CD14-positive monocyte (primary cell): ENCODE data around the gene PRKCQ. TPM values are rescaled to one million over a fixed set of nuclear protein-coding genes. Genes with fewer than 3 reads are reported as not detected.

Source experiments
- DNase-seq, 3 donors: peaks; one replicate each; pipeline ENCODE4 v3.0.0-alpha.2; 2011 to 2022
- H2AFZ ChIP-seq: 2 replicates; pipeline ENCODE4 v1.6.0; 2012; ENCODE audit warnings: mild to moderate bottlenecking, low read depth, low read length, inconsistent platforms; ENCODE audit not compliant: insufficient read depth, poor library complexity, severe bottlenecking
- H3K27ac ChIP-seq, 2 donors: 1 replicate in 1 of 2; 2 replicates in 1 of 2; pipeline ENCODE4 v1.5.1; 2012 to 2013; ENCODE audit warnings: low read length in 2 of 2, control low read depth in 1 of 2, inconsistent platforms in 1 of 2, low read depth in 1 of 2, mild to moderate bottlenecking in 1 of 2
- H3K27me3 ChIP-seq, 2 donors: one replicate each; pipeline versions ENCODE4 v1.6.0 to v1.6.1; 2011 to 2013; ENCODE audit warnings: low read length in 2 of 2; ENCODE audit not compliant: control insufficient read depth in 2 of 2, insufficient read depth in 2 of 2
- H3K36me3 ChIP-seq, 2 donors: replicated peaks in 1 of 2; 1 replicate in 1 of 2; 2 replicates in 1 of 2; pipeline versions ENCODE4 v1.5.1 to v1.6.1; 2012 to 2013; ENCODE audit warnings: low read length in 2 of 2, control low read depth in 1 of 2, inconsistent platforms in 1 of 2, mild to moderate bottlenecking in 1 of 2; ENCODE audit not compliant: insufficient read depth in 2 of 2, control insufficient read depth in 1 of 2
- H3K4me1 ChIP-seq, 2 donors: 1 replicate in 1 of 2; 2 replicates in 1 of 2; pipeline versions ENCODE4 v1.5.1 to v1.6.1; 2012 to 2013; ENCODE audit warnings: low read length in 2 of 2, control low read depth in 1 of 2, inconsistent platforms in 1 of 2, mild to moderate bottlenecking in 1 of 2, moderate library complexity in 1 of 2; ENCODE audit not compliant: insufficient read depth in 2 of 2, control insufficient read depth in 1 of 2
- H3K4me2 ChIP-seq: replicated peaks from 2 replicates; pipeline ENCODE3; 2012; ENCODE audit warnings: low read length, moderate library complexity, mild to moderate bottlenecking; ENCODE audit not compliant: poor library complexity, severe bottlenecking; ENCODE audit errors: extremely low read depth
- H3K4me3 ChIP-seq, 3 experiments: fragments of 200-600 bp in 1 of 3; sonication (generic) in 1 of 3; replicated peaks in 1 of 3; 1 replicate in 2 of 3; 2 replicates in 1 of 3; pipeline ENCODE4 v1.5.1; 2011 to 2013; ENCODE audit warnings: low read length in 3 of 3, mild to moderate bottlenecking in 3 of 3, control low read depth in 2 of 3, low read depth in 2 of 3, inconsistent platforms in 1 of 3, moderate library complexity in 1 of 3
- H3K79me2 ChIP-seq: 2 replicates; pipeline ENCODE4 v1.6.0; 2012; ENCODE audit warnings: mild to moderate bottlenecking, control low read depth, inconsistent platforms, low read length, moderate library complexity; ENCODE audit not compliant: insufficient read depth
- H3K9ac ChIP-seq: 2 replicates; pipeline ENCODE4 v1.6.0; 2017; ENCODE audit warnings: low read length, mild to moderate bottlenecking; ENCODE audit not compliant: insufficient read depth, poor library complexity, severe bottlenecking
- H3K9me3 ChIP-seq, 2 donors: replicated peaks in 1 of 2; 1 replicate in 1 of 2; 2 replicates in 1 of 2; pipeline versions ENCODE4 v1.5.1 to v1.6.1; 2012 to 2013; ENCODE audit warnings: low read length in 2 of 2, control low read depth in 1 of 2; ENCODE audit not compliant: control insufficient read depth in 1 of 2, insufficient read depth in 1 of 2
- H4K20me1 ChIP-seq: 2 replicates; pipeline ENCODE4 v1.6.0; 2012; ENCODE audit warnings: mild to moderate bottlenecking, low read length, control low read depth, moderate library complexity; ENCODE audit not compliant: insufficient read depth
- H3K27ac Mint-ChIP-seq, 7 donors: one replicate each; pipeline ENCODE4 v1.8.0; 2020; ENCODE audit warnings: mild to moderate bottlenecking in 7 of 7, mixed read lengths in 7 of 7, moderate library complexity in 6 of 7, inconsistent platforms in 2 of 7
- H3K27me3 Mint-ChIP-seq, 3 donors: one replicate each; pipeline ENCODE4 v1.8.0; 2021 to 2022; ENCODE audit warnings: low read depth in 3 of 3, mild to moderate bottlenecking in 3 of 3, mixed read lengths in 3 of 3, moderate library complexity in 3 of 3, inconsistent platforms in 1 of 3
- H3K36me3 Mint-ChIP-seq, 2 donors: one replicate each; pipeline ENCODE4 v1.8.0; 2020; ENCODE audit warnings: mixed read lengths in 2 of 2, inconsistent platforms in 1 of 2, mild to moderate bottlenecking in 1 of 2
- H3K4me1 Mint-ChIP-seq: one replicate; pipeline ENCODE4 v1.8.0; 2020; ENCODE audit warnings: mild to moderate bottlenecking, mixed read lengths
- H3K4me3 Mint-ChIP-seq, 2 donors: one replicate each; pipeline ENCODE4 v1.8.0; 2020; ENCODE audit warnings: mild to moderate bottlenecking in 2 of 2, mixed read lengths in 2 of 2, moderate library complexity in 1 of 2
- H3K9me3 Mint-ChIP-seq, 7 donors: one replicate each; pipeline ENCODE4 v1.8.0; 2020 to 2022; ENCODE audit warnings: mixed read lengths in 7 of 7, mild to moderate bottlenecking in 6 of 7, moderate library complexity in 6 of 7, inconsistent platforms in 2 of 7
- CTCF ChIP-seq: fragments of 200-600 bp; IDR thresholded peaks from one replicate; pipeline ENCODE4 v1.8.0; 2022; ENCODE audit warnings: antibody characterized with exemption, mild to moderate bottlenecking
- WGBS: methylation state at CpG from one replicate; pipeline ENCODE4 v1.1.5; 2013; ENCODE audit warnings: missing lambda C conversion rate; ENCODE audit not compliant: insufficient coverage; 5-methylcytosine and 5-hydroxymethylcytosine counted together
- intact Hi-C, 2 donors: fragments of 100-400 bp; cut with micrococcal nuclease; formaldehyde crosslinking; loops; one replicate each; pipeline versions ENCODE4 v1.15.0 to v1.15.1; 2023
- polyA minus RNA-seq: library from RNA; depleted of rRNA, polyadenylated mRNA; stranded (reverse); fragments of >200 nt; gene quantifications from 2 replicates; pipeline ENCODE4 v1.2.3, GENCODE V29; 2012
- polyA plus RNA-seq, 3 donors: library from polyadenylated mRNA; depleted of rRNA in 1 of 3; unstranded in 2 of 3; stranded (reverse) in 1 of 3; fragments of 300-500 nt in 2 of 3; fragments of >200 nt in 1 of 3; fragmentation: Illumina TruSeq in 2 of 3; gene quantifications; 1 replicate in 2 of 3; 2 replicates in 1 of 3; pipeline ENCODE4 v1.2.3, GENCODE V29; 2012 to 2021
- total RNA-seq, 12 experiments: library from RNA in 1 of 12; stranded (reverse) in 1 of 12; fragments of 120-200 nt in 1 of 12; gene quantifications; one replicate each; pipeline ENCODE4 v1.2.4 and lab custom pipeline; 2013 to 2026; ENCODE audit warnings: mixed read lengths in 6 of 12, inconsistent platforms in 1 of 12

PRKCQ gene
- 0.35 TPM for total RNA-seq (2013)
- under 1 TPM; 0.01 to 0.29 (median 0.09) TPM for polyA plus RNA-seq
- 0.14 and 0.32 TPM in 2 replicates for polyA minus RNA-seq
- total RNA-seq (lab: John Stamatoyannopoulos, UW), result 0.11 to 1.8 (median 0.39) reads per million in 11 experiments

- DNase-seq, result peak in 1 of 3 donors; percentile 18
- Histone ChIP-seq H4K20me1 (no peaks in the 10 kb centered on the region), H3K27me3 (peaks cover 10 to 15% of the 10 kb centered on the region in 2 donors), H3K9ac (peak within 1 kb of the TSS; percentile 71), H3K4me2 (peak within 1 kb of the TSS; percentile 94), H3K36me3 (no peaks in the 10 kb centered on the region), H3K27ac (peak within 1 kb of the TSS in 1 of 2 donors; percentile 34), H2AFZ (peak within 1 kb of the TSS; percentile 91), H3K79me2 (peaks cover 3% of the 10 kb centered on the region), H3K4me3 (peak within 1 kb of the TSS; percentile 68 to 81 (median 75)), H3K9me3 (no peaks in the 10 kb centered on the region), H3K4me1 (peaks cover 16 to 29% of the 10 kb centered on the region in 2 donors)
- no peak for TF ChIP-seq CTCF
- H3K9me3 Mint-ChIP-seq, result peaks cover 0 to 2% (median 0%) of the 10 kb centered on the region in 7 donors
- peak within 1 kb of the TSS in 3 of 7 donors; percentile 36 to 73 (median 60) for H3K27ac Mint-ChIP-seq
- H3K36me3 Mint-ChIP-seq, result peaks cover 2 to 12% of the 10 kb centered on the region in 2 donors
- intact Hi-C loops, result no loop called here
- peak within 1 kb of the TSS; percentile 93 to 95 for H3K4me3 Mint-ChIP-seq
- peaks cover 21 to 35% (median 24%) of the 10 kb centered on the region in 3 donors for H3K27me3 Mint-ChIP-seq
- H3K4me1 Mint-ChIP-seq, result peaks cover 43% of the 10 kb centered on the region
- WGBS, result 0% methylated on average over 35 of the region's 41 CpGs
Measured at GRCh38 chr10:6579904-6580278, at the start of gene PRKCQ. Gene PRKCQ (minus strand): TSS chr10:6580276. CDS start chr10:6515135, 65,141 bp downstream.

DNA sequence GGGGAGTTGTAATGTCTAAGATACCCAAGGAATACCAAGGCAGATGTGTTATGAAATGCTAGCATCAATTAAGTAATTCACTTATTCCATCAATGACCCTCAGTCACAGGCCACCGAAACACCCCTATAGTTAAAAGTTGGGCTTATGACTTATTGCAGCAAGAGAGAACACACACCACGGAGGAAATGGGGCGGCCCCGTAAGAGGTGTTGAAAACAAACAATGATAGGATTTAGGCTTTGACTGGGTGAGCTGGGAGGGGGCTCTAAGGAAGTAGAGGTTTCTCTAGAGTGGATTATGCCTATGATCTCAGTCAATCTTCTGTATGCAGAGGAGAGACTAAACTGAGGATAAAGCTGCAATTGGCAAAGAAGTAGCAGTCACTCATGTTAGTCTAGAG, 45.4 kb upstream of the PRKCQ start:
- H3K4me2 ChIP-seq, result no peak overlapping the region
- peaks cover 0 to 3% (median 0%) of the 10 kb centered on the region in 7 donors for H3K9me3 Mint-ChIP-seq
- H3K27me3 Mint-ChIP-seq, result no peaks in the 10 kb centered on the region
- H2AFZ ChIP-seq, result no peak overlapping the region
- H3K4me1 Mint-ChIP-seq, result no peaks in the 10 kb centered on the region
- no peaks in the 10 kb centered on the region for H3K79me2 ChIP-seq
- no peak for TF ChIP-seq CTCF
- H3K9ac ChIP-seq, result no peak overlapping the region
- no peak overlapping the region for H3K4me3 Mint-ChIP-seq
- H3K36me3 Mint-ChIP-seq, result no peaks in the 10 kb centered on the region
- H3K27me3 ChIP-seq, result no peaks in the 10 kb centered on the region
- no peak overlapping the region for H3K4me3 ChIP-seq
- no peak overlapping the region for H3K27ac ChIP-seq
- no peaks in the 10 kb centered on the region for H4K20me1 ChIP-seq
- 92% methylated on average over 3 of the region's 4 CpGs for WGBS
- no peaks in the 10 kb centered on the region for H3K36me3 ChIP-seq
- peak overlapping the region in 1 of 7 donors; percentile 15 for H3K27ac Mint-ChIP-seq
- no peaks in the 10 kb centered on the region for H3K4me1 ChIP-seq
- intact Hi-C loops, result no loop called here
- no peaks in the 10 kb centered on the region for H3K9me3 ChIP-seq
- DNase-seq, result no peak
